ENCODE measurements around the gene ZNRF3.
"Not testable (repeated sequence)": the region's sequence is repeated elsewhere in the genome, so short reads cannot be mapped to it uniquely, and the experiment has no call there.

ZNRF3 gene

DNA sequence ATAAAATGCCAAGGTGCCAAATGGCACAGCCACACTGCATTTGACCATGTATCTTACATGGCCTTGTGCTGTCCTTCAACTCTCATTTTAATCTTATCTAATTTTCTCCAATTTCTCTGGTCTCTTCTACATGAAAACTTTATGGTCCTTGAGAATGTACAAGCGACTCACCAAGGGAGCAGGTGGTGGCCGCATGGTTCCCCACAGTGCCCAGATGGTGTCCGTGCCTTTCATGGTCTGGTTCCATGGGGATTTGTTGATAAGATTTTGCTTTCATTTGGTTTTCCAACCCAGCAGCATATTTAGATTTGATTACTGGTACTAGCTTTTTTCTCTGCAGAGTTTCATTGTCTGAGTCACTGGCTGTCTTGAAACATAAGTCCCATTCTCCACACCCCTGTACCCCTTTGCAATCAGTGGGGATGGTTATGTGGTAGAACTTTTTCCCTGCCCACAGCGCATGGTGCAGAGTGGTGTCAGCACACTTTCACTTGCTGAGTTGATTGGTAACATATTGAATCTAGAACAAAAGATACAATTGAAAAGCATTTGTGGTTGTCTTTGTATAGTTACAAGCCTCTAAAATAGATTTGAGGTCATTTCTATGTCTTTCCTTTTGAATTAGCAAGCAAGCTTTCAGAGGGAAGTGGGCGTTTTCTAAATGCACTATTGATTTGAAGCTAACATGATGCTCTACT lies 24.1 kb downstream of the ZNRF3 start:
- no peak for DNase-seq (ENCODE audit: low spot score)

DNA sequence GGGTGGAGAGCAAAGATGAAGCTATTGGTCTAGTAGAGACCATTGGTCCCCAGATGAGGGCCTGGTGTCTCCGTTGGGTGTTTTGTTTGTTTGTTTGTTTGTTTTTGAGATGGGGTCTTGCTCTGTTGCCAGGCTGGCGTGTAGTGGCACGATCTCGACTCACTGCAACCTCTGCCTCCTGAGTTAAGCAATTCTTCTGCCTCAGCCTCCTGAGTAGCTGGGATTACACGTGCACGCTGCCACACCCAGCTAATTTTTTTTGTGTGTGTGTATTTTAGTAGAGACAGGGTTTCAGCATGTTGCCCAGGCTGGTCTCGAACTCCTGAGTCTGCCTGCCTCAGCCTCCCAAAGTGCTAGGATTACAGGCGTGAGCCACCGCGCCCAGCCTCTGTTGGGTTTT lies 25.4 kb downstream of the ZNRF3 start:
- DNase-seq (ENCODE audit: low spot score): not testable (repeated sequence)

DNA sequence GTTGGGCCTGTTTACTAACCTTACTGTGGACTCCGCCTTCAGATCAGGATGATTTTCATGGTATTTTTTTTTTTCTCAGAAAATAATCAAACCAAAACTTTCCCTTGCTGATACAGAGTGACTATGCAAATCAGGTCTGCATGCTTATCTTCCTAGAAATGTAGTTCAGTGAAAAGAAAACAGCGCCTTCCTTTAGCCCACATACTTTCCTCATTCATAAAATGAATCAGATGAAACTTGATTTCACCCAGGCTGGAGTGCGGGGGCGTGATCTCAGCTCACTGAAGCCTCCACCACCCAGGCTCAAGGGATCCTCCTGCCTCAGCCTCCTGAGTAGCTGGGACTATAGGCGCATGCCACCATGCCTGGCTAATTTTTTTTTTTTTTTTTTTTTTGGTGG lies 26.0 kb downstream of the ZNRF3 start:
- DNase-seq (ENCODE audit: low spot score): no peak

DNA sequence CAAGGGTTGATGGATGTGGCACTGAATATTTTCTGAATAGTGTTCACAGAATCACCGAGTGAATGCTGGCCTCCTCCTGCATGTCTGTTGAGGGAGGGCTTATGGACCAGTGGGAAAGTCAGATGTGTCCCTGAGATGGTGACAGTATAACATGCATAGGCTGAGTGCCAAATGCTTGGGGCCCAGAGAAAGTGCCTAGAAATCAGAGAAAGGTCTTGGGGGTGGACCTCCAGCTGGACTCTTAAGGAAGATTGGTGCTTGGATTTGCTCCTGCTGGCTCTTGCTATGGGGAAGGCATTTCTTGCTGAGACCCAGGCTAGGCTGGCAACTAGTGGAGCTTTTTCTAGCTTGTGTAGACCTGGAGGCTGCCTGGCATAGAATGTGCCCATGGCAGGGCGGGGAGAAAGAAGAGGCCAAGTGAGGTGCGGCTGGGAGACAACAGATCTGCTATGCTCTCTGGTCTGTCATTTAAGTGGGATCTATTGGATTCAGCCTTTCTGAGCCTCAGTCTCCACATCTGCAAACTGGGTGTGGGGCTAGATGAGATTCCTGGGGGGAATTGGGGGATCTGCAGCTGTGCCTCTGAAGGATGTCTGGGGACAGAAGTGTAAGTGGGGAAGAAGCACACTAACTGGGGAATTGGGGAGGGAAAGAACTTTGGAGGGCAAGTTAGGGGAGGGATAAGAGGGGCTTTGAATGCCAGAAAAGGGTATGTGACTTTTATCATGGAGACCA lies 27.4 kb downstream of the ZNRF3 start:
- DNase-seq (ENCODE audit: low spot score): no peak

DNA sequence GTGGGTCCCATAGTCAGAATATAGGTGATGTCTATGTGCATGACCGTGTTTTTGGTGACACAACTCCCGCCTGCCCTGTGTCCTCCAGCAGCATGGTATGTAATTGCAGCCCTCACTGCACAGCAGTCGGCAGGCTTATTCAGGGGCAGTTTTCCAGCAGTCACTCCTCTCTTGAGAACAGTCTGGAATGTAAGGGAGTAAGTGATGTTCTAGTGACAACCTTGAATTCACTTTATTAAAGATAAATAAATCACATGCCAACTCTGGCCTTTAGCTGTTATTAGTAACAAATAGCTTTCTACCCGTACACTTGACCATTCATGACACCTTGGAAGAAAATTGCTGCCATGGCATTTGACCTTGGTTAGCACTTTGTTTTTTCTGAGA lies 27.9 kb downstream of the ZNRF3 start:
- no peak for DNase-seq (ENCODE audit: low spot score)

DNA sequence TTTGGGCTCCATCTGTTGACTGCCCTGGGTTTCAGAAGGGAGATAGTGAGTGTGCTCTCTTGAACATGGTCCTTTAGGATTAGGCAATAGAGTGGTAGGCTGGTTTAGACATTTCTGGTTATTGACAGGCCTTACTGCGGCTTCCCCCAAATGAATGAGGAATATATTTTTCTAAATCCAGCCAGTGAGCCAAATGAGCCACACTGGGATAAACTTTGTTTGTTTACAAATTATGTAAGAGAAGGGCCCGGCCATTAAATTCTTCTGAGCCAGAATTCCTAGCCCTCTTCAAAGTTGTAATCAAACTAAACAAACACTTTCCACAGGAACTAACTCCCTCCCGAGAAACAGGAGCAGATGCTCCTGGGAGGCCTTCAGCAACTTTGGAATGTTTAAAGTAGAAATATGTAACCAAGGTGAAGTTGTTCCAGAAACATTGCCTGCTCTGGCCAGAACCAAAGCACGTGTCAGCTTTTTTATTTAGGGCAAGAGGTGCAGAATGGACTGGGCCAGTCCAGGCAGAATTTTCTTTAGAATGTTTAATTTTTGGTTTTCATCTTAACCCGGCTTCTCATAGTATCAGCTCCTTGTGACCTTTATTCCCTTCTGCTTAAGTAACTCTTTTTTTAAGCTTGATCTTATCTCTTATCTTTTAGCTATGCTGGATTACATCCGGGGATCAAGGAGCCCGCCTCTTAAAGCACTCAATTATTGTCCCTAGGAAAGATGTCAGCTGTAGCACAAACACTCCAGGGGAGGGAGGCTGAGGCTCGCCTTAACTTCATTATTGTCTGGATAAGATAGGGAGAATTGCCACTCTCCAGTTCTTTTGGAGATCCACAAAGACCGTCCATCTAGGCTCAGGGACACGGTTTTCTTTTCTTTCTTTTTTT lies 28.7 kb downstream of the ZNRF3 start:
- DNase-seq (ENCODE audit: low spot score): no peak

DNA sequence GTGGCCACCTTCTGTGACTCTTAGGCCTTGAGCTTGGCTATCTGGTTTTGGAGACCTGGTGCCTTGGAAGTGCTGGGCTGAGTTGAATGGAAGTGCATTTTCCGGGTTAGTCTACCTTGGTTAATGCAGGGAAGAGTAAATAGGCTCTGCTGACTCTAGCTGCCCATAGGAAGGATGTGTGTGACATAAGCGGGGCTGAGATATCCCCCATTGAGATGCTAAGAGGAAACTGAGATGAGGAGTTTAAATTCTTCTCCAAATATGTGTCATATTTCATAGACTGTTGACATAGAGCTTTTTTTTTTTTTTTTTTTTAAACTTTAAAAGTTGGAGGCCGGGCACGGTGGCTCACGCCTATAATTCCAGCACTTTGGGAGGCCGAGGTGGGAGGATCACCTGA lies 30.8 kb downstream of the ZNRF3 start:
- DNase-seq (ENCODE audit: low spot score): no peak

DNA sequence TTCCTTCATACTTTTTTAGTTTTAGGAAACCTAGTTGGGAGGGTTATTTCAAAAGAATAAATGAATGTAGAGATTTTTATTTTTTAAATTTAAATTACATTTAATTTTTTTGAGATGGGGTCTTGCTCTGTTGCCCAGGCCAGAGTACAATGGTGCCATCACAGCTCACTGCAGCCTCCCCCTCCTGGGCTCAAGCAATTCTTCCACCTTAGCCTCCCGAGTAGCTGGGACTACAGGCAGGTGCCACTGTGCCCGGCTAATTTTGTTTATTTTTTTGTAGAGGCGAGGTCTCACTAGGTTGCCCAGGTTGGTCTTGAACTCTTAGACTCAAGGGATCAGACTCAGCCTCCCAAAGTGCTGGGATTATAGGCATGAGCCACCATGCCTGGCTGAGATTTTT lies 32.6 kb downstream of the ZNRF3 start:
- no peak for DNase-seq (ENCODE audit: low spot score)

DNA sequence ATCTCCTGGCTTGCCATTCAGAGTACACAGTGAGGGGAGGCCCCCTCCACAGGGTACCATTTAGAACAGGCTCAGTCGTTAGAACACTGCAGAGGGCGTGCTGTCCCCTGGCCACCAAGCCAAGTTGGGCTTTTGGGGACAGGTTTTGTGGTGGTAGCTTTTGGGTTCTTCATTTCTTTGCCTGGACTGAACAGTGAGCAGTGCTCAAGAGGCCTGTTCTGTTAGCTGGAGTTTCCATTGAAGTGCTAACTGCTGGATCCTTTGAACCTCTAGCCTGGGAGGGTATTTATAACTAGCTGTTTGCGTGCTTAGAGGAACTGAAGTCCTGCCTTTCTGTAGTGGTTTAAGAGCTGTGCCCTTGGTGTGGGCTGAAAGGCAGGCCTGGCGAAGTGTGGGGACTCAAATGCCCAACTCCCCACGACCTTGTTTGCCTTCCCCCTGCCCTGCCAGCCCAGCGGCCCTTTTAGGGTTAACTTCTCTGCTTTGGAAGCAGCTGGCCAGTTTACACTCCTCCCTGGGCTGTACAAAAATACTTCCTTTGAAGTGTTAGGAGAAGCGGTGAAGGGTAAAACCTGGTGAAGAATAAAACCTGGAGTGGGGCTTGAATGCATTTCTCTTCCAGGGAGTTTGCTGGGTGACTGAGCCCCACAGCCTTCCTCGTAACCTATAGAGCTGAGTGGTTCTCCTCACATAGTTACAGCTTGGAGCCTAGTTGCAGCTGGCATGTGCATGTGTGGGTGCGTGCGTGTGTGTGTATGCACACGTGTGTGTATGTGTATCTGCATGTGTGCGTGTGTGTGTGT lies 34.6 kb downstream of the ZNRF3 start:
- peak; percentile 61 for DNase-seq (ENCODE audit: low spot score)

DNA sequence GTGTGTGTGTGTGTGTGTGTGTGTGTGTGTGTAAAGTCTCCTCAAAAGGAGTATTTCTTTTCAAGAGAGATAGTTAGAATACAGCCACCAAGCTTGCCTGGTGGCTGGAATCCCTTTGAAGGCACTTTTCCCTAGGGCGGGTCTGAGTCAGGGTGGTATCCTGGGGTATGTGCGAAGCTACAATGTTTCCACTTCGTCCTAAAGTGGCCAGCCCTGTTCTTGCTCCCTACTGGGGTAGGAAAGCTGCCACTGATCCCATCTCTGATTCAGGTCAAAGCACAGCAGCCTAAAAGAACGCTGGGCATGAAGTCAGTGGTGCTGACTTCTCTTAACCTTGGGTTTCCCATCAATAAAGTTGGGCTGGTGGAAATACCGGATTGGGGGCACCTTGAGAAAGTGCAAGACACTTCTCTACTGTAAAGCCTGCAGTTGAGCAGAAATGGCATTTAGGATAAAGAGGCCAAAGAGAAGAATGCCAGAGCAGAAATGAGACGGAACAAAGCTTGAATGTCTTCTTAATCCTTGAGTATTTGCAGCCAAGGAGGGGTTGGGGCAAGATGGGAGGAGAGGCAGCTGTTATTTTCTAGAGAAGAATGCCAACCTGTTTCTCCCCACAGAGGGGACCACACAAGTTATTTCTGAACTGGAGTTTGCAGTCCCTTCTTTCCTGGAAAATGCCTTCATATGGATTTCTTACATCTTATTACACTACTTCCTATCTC lies 35.3 kb downstream of the ZNRF3 start:
- no peak for DNase-seq (ENCODE audit: low spot score)

DNA sequence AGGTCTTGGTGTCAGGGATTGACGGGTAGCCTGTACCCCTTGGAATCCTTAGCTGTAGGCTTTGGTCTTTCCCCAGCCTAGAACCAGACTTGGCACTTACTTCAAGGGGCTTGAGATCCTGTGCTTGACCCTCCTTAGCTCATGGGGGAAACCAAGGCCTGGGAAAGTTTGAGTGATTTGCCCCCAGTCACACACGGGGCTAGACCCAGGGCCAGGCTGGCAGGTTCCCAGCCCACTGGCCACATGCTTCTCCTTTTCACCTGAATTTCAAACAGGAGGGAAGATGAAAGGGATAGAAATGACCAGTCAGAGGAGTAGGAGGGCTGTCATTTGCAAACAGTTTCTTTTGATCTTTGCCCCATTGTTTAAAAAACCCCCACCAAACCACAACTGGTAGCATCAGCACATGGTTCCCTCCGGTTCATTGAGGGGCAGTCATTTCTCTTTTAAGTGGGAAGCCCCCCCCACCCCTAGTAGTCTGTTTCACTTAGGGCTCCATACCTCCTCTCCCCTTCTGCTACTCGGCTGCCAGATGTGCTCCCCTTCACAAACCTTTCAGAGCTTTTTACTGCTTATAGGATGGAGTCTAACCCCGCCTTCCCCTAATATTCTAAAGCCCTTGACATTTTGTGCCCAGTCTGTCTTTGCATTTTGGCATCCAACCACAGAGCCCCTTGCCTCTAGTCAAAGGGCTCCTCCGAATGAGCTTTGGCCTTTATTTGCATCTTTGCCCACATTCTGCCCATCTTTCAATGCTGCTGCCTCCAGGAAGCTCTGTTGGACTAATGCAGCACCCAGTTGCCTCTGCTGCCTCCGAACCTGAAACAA lies 37.6 kb downstream of the ZNRF3 start:
- DNase-seq (ENCODE audit: low spot score): no peak

DNA sequence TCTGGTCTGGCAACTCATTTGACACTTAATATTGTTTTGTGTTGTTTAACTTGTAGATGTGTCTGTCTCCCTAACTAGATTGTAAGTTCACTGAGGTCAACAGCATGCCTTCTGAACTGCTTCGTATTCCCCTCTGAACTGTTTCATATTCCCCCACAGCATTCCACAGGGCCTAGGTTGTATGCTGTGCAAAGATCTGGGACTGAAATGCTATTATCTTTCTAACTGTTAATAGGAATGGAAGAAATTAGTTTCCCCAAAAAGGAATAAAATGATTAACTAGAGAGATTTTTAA lies 38.2 kb downstream of the ZNRF3 start:
- no peak for DNase-seq (ENCODE audit: low spot score)

DNA sequence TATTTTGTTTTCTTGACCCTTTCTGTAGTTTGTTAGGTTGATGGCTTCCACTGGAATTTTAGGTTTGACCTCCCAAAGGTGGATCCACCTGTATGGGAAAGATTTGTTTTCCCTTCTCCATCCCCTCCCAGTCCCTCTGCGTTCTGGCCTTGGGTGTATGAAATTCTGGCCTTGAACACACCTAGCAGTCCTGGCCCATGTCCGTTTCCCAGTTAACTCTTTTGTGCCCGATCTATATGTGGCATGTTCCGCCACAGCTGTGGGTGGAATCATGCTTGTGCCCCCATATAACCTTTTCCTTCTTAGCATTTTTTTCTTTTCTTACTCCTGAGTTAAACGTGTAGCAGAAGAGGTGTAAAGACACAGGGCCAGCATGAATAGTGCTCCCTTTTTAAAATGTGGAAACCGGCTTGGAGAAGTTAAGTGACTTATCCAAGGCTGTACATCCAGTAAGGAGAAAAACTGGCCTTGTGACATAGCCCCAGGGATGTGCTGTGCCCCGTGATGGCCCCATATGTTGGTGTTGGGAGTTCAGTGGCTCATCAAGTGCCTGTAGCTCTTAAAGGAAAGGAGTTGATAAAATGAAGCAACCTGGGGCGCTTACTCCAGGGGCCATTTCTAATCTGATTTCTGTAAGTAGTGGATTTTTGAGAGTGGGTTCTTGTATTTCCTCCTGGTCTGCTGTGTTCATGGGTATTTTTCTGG lies 39.3 kb downstream of the ZNRF3 start:
- no peak for DNase-seq (ENCODE audit: low spot score)

DNA sequence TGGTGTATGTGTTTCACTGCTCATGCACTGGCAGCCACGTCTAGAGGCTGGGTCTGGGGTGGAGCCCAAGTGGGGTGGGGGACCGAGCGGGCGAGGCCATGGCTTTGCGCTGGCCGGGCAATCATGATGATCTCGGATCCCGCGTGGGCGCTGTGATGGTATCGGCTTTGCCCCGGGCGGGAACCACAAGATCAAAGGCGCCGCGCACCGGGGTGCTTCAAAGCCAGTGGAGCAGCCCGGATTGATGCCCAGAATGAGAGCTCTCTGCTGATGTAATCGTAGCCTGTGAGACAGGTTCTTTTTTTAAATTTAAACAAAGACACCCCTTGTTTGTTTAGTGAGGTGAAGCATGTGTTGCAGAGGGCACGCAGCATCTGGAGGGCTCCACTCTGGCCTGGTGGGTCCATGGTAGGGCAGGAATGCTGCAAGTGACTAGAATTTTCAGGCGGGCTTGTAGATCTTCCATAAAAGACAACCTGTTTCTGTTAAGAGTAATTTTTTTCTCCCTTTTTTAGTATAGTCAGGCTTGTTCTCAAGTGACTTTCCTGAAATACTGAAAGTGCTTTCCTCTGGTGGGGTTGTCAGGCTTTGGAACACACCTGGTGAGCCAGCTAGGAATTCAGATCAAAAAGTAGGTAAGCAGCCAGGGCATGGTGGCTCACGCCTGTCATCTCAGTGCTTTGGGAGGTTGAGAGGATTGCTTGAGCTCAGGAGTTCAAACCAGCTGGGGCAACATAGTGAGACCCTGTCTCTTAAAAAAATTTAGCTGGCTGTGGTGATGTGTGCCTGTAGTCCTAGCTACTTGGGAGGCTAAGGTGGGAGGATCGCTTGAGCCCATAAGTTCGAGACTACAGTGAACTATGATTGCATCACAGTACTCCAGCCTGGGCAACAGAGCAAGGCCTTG lies 40.7 kb downstream of the ZNRF3 start:
- DNase-seq (ENCODE audit: low spot score): peak; percentile 43

DNA sequence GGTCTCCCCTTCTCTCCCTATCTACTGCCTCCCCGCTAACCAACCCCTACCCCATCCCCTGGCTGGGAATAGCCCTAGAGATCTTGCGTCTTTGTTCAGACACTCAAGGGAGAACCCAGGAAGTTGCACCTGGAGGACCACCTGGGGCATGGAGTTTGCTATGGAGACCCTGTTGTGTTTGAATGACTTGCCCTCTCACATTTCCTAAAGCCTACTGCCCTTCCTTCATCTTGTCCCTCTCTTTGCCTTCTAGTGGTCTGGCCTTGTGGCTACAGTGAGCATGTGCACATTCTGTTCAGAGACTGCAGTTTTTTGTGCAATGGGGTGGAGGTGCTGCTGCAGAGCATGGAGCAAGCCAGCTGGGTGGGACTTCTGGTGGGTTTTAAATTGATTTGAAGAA lies 42.5 kb downstream of the ZNRF3 start:
- no peak for DNase-seq (ENCODE audit: low spot score)

DNA sequence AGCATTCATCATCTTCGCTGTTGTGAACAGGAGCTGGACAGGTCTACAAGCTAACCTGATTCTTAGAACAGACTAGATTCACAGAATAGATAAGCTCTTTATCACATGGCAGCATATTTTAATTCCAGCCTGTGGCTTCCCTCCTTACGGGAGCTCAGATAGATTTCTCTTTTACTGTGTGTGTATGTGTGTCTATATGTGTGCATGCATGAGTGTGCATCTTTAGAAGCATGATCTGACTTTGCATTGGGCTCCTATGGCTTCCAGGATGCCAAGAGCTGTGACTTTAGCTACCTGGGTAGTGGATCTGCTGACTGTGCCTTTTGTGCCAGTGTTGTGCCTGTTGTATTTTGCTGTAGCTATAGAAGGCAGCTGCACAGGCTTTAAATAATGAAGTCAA lies 44.3 kb downstream of the ZNRF3 start:
- DNase-seq (ENCODE audit: low spot score): no peak

DNA sequence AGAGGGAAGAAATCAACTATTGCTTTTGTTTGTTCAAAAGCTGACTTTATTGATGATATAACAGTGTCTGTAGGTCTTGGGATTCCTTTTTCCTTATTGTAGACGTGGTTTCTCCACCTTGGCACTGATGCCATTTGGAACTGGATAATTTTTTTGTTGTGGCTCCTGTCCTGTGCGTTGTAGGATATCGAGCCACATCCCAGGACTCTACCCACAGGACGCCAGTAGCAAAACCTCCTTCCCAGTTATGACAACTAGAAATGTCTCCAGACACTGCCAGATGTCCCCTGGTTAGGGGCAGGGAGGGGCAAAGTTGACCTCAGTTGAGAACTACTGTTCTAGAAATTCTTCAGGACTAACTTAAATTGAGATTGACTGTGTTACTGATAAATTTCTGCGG lies 45.8 kb downstream of the ZNRF3 start:
- no peak for DNase-seq (ENCODE audit: low spot score)

DNA sequence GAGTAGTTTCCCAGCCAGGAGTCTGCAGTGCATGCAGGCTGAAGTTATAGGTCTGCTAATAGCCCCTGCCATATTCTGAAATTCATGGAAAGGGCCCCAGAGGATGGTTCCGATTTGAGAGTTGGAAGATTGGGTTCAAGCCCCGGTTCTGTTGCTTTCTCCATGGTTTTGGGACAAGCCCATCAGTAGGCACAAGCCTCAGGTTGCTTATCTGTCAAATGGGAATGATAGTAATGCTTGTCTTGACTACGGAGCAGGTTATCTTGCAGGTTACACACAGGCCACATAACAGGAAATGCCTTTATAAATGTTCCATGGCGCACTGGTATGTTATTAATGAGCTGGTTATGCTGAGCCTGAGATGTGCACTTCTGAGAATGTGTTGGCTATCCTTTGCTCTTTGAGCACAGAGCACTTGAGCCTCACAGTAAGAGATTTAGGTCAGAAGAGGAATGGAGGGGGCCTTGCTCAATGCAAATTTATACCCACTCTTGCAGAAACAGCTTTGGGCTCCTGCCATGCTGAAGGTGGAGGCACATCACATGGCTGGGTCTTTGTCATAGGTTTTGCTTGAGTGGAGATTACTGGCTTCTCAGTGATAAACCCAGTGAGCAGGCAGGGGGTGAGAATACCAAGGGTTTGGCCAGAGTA lies 47.1 kb downstream of the ZNRF3 start:
- DNase-seq (ENCODE audit: low spot score): peak; percentile 94

All from kidney tubule cell (primary cell).